ENCODE results near the gene HCN1.

- TF ChIP-seq PATZ1 (CRISPR knock-in tag; IDR thresholded peaks at IDR 0.05; ENCODE audit: borderline replicate concordance) (no peak), TCF4 (CRISPR knock-in tag; IDR thresholded peaks at IDR 0.05; ENCODE audit: borderline replicate concordance) (no peak), ZFP30 (CRISPR knock-in tag; IDR thresholded peaks at IDR 0.05) (no peak), SNAI2 (CRISPR knock-in tag; IDR thresholded peaks at IDR 0.05) (no peak), ISL1 (CRISPR knock-in tag; IDR thresholded peaks at IDR 0.05) (no peak), RARB (CRISPR knock-in tag; IDR thresholded peaks at IDR 0.05) (no peak), BACH2 (CRISPR knock-in tag; IDR thresholded peaks at IDR 0.05; ENCODE audit: borderline replicate concordance) (no peak), OSR1 (CRISPR knock-in tag; IDR thresholded peaks at IDR 0.05) (no peak), CREB5 (CRISPR knock-in tag; IDR thresholded peaks at IDR 0.05; ENCODE audit: low read depth) (no peak), CSDC2 (CRISPR knock-in tag; IDR thresholded peaks at IDR 0.05) (no peak)
- TF ChIP-seq, protein P1, sequence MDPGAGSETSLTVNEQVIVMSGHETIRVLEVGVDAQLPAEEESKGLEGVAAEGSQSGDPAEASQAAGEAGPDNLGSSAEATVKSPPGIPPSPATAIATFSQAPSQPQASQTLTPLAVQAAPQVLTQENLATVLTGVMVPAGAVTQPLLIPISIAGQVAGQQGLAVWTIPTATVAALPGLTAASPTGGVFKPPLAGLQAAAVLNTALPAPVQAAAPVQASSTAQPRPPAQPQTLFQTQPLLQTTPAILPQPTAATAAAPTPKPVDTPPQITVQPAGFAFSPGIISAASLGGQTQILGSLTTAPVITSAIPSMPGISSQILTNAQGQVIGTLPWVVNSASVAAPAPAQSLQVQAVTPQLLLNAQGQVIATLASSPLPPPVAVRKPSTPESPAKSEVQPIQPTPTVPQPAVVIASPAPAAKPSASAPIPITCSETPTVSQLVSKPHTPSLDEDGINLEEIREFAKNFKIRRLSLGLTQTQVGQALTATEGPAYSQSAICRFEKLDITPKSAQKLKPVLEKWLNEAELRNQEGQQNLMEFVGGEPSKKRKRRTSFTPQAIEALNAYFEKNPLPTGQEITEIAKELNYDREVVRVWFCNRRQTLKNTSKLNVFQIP (CRISPR knock-in tag; IDR thresholded peaks at IDR 0.05; ENCODE audit: borderline replicate concordance, low read depth) = no peak
- TF ChIP-seq, protein P2, sequence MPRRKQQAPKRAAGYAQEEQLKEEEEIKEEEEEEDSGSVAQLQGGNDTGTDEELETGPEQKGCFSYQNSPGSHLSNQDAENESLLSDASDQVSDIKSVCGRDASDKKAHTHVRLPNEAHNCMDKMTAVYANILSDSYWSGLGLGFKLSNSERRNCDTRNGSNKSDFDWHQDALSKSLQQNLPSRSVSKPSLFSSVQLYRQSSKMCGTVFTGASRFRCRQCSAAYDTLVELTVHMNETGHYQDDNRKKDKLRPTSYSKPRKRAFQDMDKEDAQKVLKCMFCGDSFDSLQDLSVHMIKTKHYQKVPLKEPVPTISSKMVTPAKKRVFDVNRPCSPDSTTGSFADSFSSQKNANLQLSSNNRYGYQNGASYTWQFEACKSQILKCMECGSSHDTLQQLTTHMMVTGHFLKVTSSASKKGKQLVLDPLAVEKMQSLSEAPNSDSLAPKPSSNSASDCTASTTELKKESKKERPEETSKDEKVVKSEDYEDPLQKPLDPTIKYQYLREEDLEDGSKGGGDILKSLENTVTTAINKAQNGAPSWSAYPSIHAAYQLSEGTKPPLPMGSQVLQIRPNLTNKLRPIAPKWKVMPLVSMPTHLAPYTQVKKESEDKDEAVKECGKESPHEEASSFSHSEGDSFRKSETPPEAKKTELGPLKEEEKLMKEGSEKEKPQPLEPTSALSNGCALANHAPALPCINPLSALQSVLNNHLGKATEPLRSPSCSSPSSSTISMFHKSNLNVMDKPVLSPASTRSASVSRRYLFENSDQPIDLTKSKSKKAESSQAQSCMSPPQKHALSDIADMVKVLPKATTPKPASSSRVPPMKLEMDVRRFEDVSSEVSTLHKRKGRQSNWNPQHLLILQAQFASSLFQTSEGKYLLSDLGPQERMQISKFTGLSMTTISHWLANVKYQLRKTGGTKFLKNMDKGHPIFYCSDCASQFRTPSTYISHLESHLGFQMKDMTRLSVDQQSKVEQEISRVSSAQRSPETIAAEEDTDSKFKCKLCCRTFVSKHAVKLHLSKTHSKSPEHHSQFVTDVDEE (CRISPR knock-in tag; IDR thresholded peaks at IDR 0.05) = no peak
These were observed 44.9 kb upstream of the HCN1 start for GRCh38 chr5:45741110-45741509.
